GM23248 (cell line): Measurements from ENCODE around the gene GSTM4.

Experiments
- EZH2 ChIP-seq: fragments of 200-600 bp; sonication (generic); IDR thresholded peaks from 2 replicates; pipeline ENCODE4 v1.6.1; 2018; ENCODE audit warnings: antibody characterized with exemption, mild to moderate bottlenecking; ENCODE audit not compliant: insufficient read depth, poor library complexity, severe bottlenecking
- EZH2phosphoT487 ChIP-seq: fragments of 200-600 bp; sonication (generic); IDR thresholded peaks from 2 replicates; pipeline ENCODE4 v1.6.1; 2018; ENCODE audit warnings: antibody characterized with exemption, moderate library complexity, mild to moderate bottlenecking, low read depth; ENCODE audit not compliant: insufficient read depth

DNA sequence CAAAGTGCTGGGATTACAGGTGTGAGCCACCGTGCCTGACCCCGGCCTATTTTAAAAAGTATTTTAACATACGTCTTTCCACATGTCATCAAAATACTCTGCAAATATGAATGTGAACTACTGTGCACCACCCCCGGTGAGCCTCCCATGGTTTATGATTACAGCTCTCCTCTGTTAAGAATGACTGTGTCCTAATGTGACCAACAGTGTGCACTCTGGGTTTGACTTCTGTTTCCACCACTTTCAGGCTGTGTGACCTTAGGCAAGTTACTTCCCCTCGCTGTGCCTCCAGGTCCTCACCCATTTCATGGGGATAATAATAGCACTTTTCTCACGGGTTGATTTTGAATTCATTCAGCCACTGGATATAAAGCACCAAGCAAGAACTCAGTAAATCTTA is 21.6 kb upstream of the GSTM4 start:
- TF ChIP-seq EZH2phosphoT487 (no peak), EZH2 (no peak)
